H1 (cell line): ENCODE results near the gene SLC22A23. TPM values are rescaled to one million over a fixed set of nuclear protein-coding genes. Genes with fewer than 3 reads are reported as not detected.

Source experiments
- BRCA1 ChIP-seq: IDR thresholded peaks from 2 replicates; pipeline ENCODE4 v1.6.1; 2012; ENCODE audit warnings: low read depth, low read length, improper control_type of control experiment
- FOSL1 ChIP-seq: IDR thresholded peaks from 2 replicates; pipeline ENCODE4 v1.6.1; 2011; ENCODE audit warnings: mild to moderate bottlenecking, low read depth, low read length, moderate library complexity; ENCODE audit not compliant: insufficient read depth
- SP2 ChIP-seq: IDR thresholded peaks from 2 replicates; pipeline ENCODE4 v1.6.1; 2012; ENCODE audit warnings: mild to moderate bottlenecking, low read length, inconsistent platforms
- SUZ12 ChIP-seq: fragments of 200-600 bp; sonication (generic); IDR thresholded peaks from 2 replicates; pipeline ENCODE4 v1.6.1; 2012; ENCODE audit warnings: mild to moderate bottlenecking, inconsistent platforms, low read length, moderate library complexity, mixed read lengths
- YY1 ChIP-seq: IDR thresholded peaks from 2 replicates; pipeline ENCODE4 v1.6.1; 2011; ENCODE audit warnings: low read depth, mild to moderate bottlenecking, low read length
- polyA plus RNA-seq, 7 experiments: library from polyadenylated mRNA; depleted of rRNA in 3 of 7; stranded (reverse) in 5 of 7; unstranded in 2 of 7; fragments of >200 nt in 5 of 7; fragments of 200-250 nt in 2 of 7; gene quantifications; 1 replicate in 5 of 7; 2 replicates in 1 of 7; 4 replicates in 1 of 7; pipeline versions ENCODE4 v1.2.1 to v1.2.3, GENCODE V29; 2011 to 2013; ENCODE audit warnings: missing spikeins in 2 of 7, mixed read lengths in 2 of 7
- total RNA-seq: library from RNA; stranded (reverse); fragmentation: NEBNext Ultra II Directional; extraction: Animal tissue kit (Norgen Biotek cat#: 25700); gene quantifications from 2 replicates; pipeline ENCODE4 v1.2.1, GENCODE V29; 2021

SLC22A23 gene
- total and polyA plus RNA-seq, 2 of the 8 experiments (the other 6 are each of a cell fraction or from before 2014, with no cell fraction given): 9.9 to 38.4 TPM

DNA sequence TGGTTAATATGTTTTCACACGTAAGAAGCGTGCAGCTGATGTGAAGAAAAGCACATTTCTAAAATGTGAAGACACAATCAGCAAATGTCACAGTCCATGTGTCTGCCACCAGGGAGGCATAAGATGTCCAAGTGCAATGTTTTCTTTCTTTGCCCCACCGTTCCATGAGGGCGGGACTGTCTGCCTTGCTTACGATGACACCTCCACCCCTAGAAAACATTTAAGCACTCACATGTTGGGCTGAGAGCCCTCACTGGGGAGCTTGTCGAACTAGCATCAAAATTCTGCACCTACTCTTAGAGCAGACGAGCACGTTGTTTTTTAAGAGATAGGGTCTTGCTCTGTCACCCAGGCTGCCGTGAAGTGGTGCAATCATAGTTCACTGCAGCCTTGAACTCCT lies 140.5 kb downstream of the SLC22A23 start (continued):
- TF ChIP-seq SUZ12 (no peak), BRCA1 (no peak), FOSL1 (no peak), YY1 (no peak), SP2 (no peak)
